ENCODE data around the gene HNRNPD. TPM values are rescaled to one million over a fixed set of nuclear protein-coding genes. Genes with fewer than 3 reads are reported as not detected.
"Not testable (repeated sequence)": the region's sequence is repeated elsewhere in the genome, so short reads cannot be mapped to it uniquely, and the experiment has no call there.

Gene HNRNPD
- total RNA-seq, 1 donor from 2014 or later = 112 TPM

DNA sequence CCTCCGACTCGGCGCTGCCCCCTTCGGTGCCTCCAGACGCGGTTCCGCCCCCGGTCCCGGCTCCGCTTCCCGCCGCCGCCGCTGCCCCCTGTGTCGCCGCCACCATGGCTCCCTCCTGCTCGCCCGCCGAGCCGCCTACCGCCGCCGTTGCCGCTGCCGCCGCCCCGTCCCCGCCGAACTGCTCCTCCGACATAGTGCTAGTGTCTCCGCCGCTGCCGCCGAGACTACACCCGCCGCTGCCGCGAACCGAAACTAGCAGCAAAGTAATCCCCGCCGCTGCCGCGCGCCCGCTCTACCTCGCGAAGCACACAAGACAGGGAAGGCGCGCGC, 340 bp downstream of the HNRNPD start:
- DNase-seq (ENCODE audit: low spot score) = peak; percentile 92

DNA sequence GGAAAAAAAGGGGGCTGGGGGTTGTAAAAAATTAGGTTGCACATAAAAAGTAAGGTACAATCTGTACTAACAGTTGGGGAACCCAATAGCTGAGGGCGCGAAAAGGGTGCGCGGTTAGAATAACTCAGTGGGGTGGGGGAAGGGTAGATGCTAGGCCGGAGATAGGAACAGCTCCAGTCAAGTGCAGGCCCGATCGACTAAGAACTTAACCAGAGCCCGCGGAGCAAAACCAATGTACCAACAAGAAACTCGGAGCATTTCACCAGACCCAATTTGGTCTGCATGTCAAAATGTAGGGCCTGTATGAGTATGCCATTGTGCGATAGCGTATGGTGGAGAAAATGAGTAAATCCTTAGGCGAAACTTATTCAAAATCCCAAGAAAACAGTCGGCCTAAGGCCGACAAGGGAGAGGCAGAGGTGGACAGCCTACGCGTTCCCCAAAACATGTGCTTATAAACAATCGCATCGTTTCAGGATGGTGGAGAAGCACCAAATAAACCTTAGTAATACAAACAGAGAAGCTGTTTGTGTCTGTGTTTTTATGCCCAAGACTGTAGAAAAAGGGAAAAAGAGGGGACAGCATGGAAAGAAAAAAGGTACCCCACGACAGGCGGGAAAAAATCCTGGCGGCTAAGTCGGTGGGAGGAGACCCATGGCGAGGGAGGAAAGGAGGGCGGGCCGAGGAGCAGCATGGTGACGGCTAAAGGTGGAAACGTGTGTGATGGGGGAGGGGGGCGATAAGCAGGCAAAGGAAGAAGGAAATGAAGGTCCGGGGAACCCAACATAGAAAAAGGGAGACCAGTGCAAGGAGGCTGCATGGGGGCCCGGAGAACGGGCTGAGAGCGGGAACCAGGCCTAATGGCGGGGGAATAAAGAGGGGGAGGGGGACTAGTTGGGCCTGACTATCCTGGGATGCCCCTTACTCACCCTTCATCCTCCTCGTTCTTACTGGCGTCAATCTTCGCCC, 990 bp downstream of the HNRNPD start:
- DNase-seq (ENCODE audit: low spot score) = no peak

DNA sequence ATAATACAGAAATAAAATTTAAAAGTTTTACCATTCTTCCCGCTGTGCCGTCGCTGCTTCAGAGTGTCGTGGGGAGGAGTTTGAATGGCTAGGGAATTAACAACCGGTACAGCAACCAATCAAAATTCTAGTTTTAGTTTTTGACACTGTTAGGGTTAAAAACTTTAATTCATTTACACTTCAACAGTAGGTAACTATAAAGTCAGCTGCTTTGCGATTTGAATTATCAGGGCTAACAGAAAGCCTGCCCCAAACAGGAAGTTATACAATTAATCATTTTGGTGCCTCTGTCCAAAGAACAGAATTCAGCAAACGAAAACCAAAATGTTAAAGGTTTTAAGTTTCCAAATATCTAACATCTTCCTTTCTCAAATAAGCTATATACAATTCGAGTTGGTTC, 2.3 kb downstream of the HNRNPD start:
- no peak for DNase-seq (ENCODE audit: low spot score)

DNA sequence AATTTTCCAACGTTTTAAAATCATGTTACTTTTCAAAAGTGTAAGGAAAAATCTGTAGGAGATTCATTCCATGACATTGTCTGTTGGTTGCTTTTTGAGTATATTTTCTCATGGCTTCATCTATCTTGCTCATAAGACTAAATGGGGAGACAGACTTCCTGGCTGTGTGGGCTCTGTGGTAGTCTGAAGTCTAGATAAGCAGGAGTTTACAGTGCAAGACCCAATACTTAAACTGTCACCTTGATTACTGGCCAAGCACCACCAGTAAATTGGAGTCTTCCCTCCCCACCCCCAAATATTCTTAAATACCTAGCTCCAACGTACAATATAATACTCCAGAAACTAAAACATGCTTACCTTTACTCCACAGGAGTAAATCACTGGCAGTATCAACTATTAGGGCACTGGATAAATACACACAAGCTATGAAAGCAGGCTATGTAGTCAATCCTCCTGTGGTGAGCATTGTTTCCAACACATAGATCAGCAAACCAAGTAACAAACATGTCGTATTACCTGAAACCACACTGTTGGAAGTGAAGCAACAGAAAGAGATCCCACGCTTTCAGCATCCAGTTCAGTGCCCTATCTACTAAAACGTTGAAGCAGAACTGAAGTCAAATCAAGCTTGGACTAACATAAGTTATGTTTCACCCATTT, 6.2 kb downstream of the HNRNPD start:
- no peak for DNase-seq (ENCODE audit: low spot score)

DNA sequence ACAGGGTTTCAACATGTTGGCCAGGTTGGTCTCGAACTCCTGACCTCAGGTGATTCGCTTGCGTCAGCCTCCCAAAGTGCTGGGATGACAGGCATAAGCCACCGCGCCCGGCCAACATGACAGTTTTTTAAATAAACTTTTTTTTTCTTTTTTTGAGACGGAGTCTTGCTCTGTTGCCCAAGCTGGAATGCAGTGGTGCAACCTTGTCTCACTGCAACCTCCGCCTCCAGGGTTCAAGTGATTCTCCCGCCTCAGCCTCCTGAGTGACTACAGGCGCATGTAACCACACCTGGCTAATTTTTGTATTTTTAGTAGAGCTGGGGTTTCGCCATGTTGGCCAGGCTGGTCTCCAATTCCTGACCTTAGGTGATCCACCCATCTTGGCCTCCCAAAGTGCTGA, 7.4 kb downstream of the HNRNPD start:
- not testable (repeated sequence) for DNase-seq (ENCODE audit: low spot score)

DNA sequence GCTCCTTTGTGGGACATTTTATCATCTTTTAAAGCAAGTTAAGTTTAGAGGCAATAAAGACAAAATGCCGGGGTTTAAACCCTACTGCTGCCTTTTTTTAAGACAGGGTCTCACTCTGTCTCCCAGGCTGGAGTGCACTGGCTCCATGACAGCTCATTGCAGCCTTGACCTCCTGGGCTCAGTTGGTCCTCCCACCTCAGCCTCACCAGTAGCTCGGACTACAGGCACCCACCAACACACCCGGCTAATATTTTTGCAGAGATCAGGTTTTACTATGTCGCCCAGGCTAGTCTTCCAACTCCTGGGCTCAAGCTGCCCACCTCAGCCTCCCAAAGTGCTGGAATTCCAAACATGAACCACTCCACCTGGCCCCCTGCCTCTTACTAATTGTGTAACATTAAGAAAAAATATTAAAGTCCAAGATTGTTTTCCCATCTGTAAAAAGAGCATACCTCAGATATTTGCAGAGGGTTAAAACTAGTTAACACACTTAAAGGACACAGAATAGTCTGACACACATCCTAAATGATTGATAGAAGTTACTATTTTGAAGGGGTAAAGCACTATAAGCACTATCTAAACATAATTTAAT, 9.8 kb downstream of the HNRNPD start:
- DNase-seq (ENCODE audit: low spot score) = no peak

DNA sequence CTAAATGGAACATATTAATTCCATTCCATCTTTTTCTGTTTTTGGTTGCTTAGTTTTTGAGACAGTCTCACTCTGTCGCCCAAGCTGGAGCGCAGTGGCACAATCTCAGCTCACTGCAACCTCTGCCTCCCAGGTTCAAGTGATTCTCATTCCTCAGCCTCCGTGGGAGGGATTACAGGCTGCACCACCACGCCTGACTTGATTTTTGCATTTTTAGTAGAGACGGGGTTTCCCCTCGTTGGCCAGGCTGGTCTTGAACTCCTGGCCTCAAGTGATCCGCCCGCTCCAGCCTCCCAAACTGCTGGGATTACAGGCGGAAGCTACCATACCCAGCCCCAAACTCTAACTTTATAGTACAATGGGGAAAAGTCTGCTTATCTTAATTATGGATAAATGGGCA, 11.2 kb downstream of the HNRNPD start:
- DNase-seq (ENCODE audit: low spot score) = no peak

DNA sequence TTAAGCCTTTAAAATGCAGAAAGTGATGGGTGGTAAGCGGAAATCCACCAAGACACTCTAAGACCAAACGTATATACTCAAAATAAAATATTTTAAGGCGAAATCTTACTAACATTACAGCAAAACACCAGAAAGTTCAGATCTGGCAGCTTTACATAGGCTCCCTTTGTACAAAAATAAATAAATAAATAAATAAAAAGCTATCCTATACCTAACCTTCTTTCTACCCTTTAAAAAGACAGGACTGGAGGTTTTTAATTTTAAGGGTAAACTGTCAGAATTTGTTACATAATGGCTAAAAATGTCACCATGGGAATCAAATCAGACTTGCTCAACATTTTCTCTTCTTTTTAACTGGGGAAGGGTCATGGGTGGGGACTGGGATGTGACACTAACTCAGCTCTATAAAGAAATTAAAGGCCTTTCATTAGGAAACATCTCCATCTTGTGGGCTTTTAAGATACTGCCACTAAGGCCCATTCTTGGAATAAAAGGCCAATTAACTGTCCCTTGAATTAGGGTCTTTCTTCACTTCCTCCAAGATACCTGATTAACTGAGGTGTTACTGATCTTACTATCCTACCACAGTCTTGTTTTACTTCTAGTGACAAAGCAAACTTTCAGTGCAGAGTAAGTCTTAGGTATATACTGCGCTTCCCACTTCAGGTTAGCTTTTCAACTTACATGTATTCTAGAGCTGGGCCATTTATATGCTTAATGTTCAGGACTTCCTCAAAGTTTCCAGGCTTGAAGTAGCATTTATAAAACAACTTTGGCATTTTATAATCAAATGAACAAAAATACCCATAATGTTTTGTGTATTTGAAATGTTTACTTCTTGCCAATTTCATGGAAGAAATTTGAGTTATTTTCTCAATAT, 13.3 kb downstream of the HNRNPD start:
- DNase-seq (ENCODE audit: low spot score) = no peak

DNA sequence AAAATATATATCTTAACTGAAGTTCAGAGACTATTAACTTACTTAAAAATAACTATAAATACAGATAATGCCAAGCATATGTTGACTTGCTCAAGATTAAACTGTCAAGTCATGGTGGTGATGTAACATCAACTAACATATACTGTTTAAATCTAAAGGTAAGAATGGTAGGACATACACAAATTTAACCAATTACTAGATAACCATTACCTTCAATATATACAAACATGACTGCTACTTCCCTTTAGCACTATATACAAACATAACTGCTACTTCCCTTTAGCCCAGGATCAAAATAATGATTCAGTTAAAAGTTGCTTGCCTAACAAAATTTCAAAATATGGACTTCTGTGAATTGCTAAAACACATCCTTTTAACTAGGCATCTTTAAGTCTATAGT, 14.9 kb downstream of the HNRNPD start:
- no peak for DNase-seq (ENCODE audit: low spot score)

DNA sequence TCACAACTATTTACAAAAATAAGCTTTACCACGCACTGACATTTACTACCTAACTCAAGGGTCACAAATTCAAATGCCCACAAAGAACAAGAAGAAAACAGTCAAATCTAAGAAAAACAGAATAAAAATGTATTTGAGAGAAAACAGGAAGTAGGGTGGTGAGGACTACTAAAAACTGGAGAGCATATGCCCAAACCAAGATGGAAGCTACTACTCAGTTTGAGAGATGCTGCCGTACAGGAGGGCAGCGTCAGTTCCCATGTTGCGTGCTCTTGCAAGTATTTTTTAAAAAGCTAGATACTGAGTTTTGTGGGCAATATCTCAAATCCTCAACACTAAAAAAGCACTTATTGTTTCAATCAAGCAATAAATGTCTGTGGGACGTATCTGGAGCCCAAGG, 16.2 kb downstream of the HNRNPD start:
- no peak for DNase-seq (ENCODE audit: low spot score)

DNA sequence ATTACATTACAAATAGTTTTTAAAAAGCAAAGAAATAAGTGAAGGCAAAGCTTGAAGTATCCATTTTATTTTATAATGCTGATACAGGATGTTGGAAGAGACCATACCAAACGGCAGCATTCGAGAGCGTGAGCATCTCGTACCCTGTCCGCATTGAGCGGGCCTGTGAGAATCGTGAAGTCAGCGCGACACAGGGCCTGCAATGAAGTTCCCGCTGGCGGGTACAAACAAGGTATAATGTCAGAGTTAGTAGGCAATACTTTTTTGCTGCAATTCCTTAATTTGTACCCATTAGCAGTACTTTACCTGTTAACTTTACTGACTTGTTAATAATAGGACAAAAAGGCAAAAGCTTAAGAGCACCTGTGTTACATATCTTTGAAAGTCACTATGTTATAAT, 19.0 kb downstream of the HNRNPD start:
- DNase-seq (ENCODE audit: low spot score) = no peak

DNA sequence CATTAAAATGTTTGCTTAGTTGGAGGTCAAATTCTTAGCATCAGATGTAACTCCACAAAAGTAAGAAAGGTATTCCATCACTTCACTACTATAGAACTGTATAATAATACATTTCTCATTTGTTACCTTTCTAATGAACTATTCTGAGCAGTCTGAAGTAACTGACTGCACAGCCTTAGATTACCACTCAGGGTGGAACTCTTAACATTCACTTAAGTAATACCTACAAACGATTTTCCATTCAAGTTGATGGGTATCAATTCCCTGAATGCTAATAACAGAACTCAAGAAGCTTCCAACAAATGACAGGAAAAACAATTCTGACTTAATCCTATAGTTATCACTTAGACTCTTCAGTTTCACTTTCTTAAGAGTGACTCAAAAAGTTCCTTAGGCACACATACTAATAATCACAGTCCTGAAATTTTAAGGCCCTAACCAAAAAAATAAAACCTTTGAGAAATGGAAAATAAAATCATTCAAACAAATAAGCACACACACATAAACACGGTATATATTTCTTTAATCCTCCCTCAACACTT, 20.9 kb downstream of the HNRNPD start:
- no peak for DNase-seq (ENCODE audit: low spot score)

DNA sequence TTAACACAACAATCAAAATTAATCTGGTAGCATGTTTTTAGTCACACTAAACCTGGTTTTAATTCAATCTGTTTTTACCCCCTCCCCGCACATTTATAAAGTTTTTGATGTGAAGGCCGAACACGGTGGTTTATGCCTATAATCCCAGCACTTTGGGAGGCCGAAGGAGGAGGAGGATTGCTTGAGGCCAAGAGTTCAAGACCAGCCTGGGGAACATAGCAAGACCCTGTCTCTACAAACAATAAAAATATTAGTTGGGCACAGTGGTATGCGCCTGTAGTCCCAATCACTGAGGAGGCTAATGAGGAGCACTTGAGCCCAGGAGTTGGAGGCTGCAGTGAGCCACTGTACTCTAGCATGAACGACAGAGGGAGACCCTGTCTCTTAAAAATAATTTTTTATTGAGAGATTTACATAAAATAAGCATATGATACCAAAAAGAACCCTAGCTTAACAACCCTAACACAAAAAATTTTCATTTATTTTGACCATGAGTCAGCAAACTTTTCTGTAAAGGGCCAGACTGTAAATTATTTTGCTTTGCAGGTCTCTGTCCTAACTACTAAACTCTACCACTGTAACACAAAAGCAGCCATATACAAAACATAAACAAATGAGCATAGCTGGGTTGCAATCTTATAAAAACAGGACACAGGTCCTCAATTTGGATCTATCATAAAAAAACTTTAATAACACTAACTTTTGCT, 21.5 kb downstream of the HNRNPD start:
- DNase-seq (ENCODE audit: low spot score) = no peak

DNA sequence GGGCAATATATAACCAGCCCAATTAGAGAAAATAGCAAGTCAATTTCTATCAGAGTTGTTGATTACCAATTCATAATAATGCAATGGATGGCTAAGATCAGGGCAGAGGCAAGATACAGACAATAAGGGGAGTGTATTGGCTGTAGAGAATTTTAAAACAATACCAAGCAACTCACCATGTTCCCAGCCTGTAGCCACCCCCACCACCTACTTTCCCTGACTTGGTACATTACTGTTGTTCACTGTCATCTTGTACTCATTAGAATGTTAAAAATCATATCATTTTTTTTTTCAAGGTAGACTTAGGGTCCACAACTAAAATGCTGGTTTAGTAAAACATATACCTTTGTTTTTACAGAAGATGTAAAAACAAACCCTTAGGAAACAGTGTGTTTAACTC, 27.7 kb downstream of the HNRNPD start:
- no peak for DNase-seq (ENCODE audit: low spot score)

DNA sequence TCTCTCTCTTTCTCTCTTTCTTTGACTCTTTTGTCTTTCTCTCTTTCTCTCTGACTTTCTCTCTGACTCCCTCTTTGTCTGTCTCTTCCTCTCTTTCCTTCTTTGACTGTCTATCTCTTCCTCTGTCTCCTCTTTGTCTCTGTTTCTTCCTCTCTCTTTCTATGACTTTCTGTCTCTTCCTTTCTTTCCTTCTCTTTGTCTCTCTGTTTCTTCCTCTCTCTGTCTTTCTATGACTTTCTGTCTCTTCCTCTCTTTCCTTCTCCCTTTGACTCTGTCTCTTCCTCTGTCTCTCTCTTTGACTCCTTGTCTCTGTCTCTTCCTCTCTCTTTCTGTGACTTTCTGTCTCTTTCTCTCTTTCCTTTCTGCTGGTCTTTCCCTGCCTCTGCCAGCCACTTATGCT, 38.7 kb downstream of the HNRNPD start:
- DNase-seq (ENCODE audit: low spot score) = no peak

DNA sequence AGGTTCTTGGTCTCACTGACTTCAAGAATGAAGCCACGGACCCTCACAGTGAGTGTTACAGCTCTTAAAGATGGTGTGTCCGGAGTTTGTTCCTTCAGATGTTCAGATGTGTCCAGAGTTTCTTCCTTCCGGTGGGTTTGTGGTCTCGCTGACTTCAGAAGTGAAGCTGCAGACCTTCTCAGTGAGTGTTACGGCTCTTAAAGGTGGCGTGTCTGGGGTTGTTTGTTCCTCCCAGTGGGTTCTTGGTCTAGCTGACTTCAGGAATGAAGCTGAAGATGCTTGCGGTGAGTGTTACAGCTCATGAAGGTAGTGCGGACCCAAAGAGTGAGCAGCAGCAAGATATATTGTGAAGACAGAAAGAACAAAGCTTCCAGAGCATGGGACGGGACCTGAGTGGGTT, 40.1 kb downstream of the HNRNPD start:
- DNase-seq (ENCODE audit: low spot score) = not testable (repeated sequence)

DNA sequence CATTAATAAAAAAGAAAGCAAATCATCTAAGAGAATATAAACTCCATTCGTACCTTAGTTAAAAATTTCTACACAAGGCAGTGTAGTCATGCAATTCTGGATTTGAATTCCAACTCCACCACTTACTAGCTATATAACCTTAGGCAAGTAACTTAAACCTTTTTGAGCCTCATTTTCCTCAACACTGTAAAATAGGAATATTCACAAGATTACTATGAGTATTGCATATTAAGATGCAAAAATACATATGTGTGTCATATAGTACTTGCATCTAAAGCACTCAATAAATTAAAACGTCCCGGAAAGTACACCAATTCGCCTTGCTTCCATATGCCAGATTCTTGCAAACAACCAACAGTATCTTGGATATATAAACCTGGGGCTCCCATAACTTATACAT, 42.0 kb downstream of the HNRNPD start:
- no peak for DNase-seq (ENCODE audit: low spot score)

DNA sequence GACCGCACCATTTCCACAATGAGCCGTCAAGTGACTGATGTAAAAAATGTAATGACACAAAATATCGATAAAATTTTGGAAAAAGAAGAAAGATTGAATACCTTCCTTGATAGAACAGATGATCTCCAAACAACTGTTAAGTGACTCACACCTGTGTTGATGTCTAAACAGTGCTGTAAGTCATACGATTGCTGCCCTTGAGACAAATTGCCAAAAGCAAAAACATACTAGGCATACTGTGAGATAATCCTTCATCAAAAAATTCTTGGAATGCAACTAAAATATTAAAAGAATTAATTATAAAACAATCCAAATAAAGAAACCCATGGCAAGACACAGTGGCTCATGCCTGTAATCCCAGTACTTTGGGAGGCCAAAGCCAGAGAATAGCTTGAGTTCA, 53.4 kb downstream of the HNRNPD start:
- no peak for DNase-seq (ENCODE audit: low spot score)

DNA sequence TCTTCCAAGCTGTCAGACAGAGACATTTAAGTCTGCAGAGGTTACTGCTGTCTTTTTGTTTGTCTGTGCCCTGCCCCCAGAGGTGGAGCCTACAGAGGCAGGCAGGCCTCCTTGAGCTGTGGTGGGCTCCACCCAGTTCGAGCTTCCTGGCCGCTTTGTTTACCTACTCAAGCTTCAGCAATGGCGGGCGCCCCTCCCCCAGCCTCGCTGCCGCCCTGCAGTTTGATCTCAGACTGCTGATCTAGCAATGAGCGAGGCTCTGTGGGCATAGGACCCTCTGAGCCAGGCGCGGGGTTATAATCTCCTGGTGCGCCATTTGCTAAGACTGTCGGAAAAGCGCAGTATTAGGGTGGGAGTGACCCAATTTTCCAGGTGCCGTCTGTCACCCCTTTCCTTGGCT, 70.7 kb downstream of the HNRNPD start:
- not testable (repeated sequence) for DNase-seq (ENCODE audit: low spot score)
